Glomerular endothelial cell (primary cell): ENCODE measurements around the gene SGPP2. TPM values are rescaled to one million over a fixed set of nuclear protein-coding genes. Genes with fewer than 3 reads are reported as not detected.

Source experiments
- total RNA-seq: library from RNA; depleted of rRNA; stranded (reverse); fragments of >200 nt; gene quantifications from 2 replicates; pipeline ENCODE4 v1.2.3, GENCODE V29; 2015

Gene SGPP2
- total RNA-seq, 1 donor from 2014 or later = not detected

Other genes with a start within 250 kb of the SGPP2 start
- gene PAX3, start 125.5 kb upstream of the SGPP2 start, total RNA-seq = not detected in 2 replicates
- 12.9 and 15.3 TPM in 2 replicates for gene FARSB, start 231.5 kb downstream of the SGPP2 start, total RNA-seq
- gene MOGAT1, start 247.1 kb downstream of the SGPP2 start, total RNA-seq = not detected in 2 replicates